ENCODE data around the gene RAET1E. TPM values are rescaled to one million over a fixed set of nuclear protein-coding genes. Genes with fewer than 3 reads are reported as not detected.

The RAET1E gene
- total RNA-seq, 1 donor: 0.36 TPM

DNA sequence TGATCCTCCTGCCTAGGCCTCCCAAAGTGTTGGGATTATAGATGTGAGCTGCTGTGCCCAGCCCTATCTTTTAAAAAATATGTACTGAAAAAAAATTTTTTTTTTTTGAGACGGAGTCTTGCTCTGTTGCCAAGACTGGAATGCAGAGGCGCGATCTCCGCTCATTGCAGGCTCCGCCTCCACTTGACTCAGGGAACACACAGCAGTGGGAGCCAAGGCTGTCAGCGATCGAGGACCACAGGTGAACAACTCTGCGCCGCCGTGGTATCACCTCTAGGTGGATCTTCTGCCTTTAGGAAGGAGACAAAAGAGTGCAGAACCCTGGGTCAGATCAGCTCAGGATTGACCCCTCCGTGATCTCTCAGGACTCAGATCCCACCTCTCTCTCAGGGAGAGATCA lies 13.7 kb downstream of the RAET1E start:
- TF ChIP-seq, protein P1, sequence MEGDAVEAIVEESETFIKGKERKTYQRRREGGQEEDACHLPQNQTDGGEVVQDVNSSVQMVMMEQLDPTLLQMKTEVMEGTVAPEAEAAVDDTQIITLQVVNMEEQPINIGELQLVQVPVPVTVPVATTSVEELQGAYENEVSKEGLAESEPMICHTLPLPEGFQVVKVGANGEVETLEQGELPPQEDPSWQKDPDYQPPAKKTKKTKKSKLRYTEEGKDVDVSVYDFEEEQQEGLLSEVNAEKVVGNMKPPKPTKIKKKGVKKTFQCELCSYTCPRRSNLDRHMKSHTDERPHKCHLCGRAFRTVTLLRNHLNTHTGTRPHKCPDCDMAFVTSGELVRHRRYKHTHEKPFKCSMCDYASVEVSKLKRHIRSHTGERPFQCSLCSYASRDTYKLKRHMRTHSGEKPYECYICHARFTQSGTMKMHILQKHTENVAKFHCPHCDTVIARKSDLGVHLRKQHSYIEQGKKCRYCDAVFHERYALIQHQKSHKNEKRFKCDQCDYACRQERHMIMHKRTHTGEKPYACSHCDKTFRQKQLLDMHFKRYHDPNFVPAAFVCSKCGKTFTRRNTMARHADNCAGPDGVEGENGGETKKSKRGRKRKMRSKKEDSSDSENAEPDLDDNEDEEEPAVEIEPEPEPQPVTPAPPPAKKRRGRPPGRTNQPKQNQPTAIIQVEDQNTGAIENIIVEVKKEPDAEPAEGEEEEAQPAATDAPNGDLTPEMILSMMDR (IDR thresholded peaks at IDR 0.05; ENCODE audit: extremely low read depth, low read depth, low read length): no peak
- no peaks in the 10 kb centered on the region for H3K36me3 ChIP-seq (ENCODE audit: insufficient read depth, low read length)
- no peak for DNase-seq (ENCODE audit: insufficient read length, low spot score, missing footprints)

DNA sequence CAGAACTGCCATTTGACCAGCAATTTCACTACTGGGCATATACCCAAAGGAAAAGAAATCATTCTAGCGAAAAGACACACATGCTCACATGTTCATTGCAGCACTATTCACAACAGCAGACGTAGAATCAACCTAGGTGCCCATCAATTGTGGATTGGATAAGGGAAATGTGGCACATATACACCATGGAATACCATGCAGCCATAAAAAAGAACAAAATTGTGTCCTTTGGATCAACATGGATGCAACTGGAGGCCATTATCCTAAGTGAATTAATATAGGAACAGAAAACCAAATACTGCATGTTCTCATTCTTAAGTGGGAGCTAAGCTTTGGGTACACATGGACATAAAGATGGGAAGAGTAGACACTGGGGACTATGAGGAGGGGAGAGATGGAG lies 16.1 kb downstream of the RAET1E start:
- Histone ChIP-seq H3K4me2 (ENCODE audit: insufficient read depth, low read length) (no peak overlapping the region), H4K20me1 (ENCODE audit: insufficient read depth, low read length) (no peaks in the 10 kb centered on the region), H3K4me1 (ENCODE audit: insufficient read depth, low read length) (no peaks in the 10 kb centered on the region), H2AFZ (ENCODE audit: low read length) (no peak overlapping the region), H3K4me3 (ENCODE audit: insufficient read depth, low read length) (no peak overlapping the region), H3K9me3 (ENCODE audit: low read depth, low read length) (no peaks in the 10 kb centered on the region), H3K79me2 (ENCODE audit: insufficient read depth, low read length) (no peaks in the 10 kb centered on the region), H3K27me3 (ENCODE audit: insufficient read depth, low read length) (peaks cover 9% of the 10 kb centered on the region), H3K27ac (ENCODE audit: low read depth, low read length) (no peak overlapping the region), H3K36me3 (ENCODE audit: insufficient read depth, low read length) (no peaks in the 10 kb centered on the region)
- no peak for DNase-seq (ENCODE audit: insufficient read length, low spot score, missing footprints)
- TF ChIP-seq, protein P1 (IDR thresholded peaks at IDR 0.05; ENCODE audit: extremely low read depth, low read depth, low read length): no peak

More for the DNA sequence above, 13.7 kb downstream of the RAET1E start:
- H3K4me3 ChIP-seq (ENCODE audit: insufficient read depth, low read length): no peak overlapping the region
- peaks cover 9% of the 10 kb centered on the region for H3K27me3 ChIP-seq (ENCODE audit: insufficient read depth, low read length)
- H3K27ac ChIP-seq (ENCODE audit: low read depth, low read length): no peak overlapping the region
- H3K9me3 ChIP-seq (ENCODE audit: low read depth, low read length): no peaks in the 10 kb centered on the region
- H3K4me2 ChIP-seq (ENCODE audit: insufficient read depth, low read length): no peak overlapping the region
- no peaks in the 10 kb centered on the region for H4K20me1 ChIP-seq (ENCODE audit: insufficient read depth, low read length)
- peaks cover 19% of the 10 kb centered on the region for H3K4me1 ChIP-seq (ENCODE audit: insufficient read depth, low read length)
- H3K79me2 ChIP-seq (ENCODE audit: insufficient read depth, low read length): no peaks in the 10 kb centered on the region
- H2AFZ ChIP-seq (ENCODE audit: low read length): no peak overlapping the region

DNA sequence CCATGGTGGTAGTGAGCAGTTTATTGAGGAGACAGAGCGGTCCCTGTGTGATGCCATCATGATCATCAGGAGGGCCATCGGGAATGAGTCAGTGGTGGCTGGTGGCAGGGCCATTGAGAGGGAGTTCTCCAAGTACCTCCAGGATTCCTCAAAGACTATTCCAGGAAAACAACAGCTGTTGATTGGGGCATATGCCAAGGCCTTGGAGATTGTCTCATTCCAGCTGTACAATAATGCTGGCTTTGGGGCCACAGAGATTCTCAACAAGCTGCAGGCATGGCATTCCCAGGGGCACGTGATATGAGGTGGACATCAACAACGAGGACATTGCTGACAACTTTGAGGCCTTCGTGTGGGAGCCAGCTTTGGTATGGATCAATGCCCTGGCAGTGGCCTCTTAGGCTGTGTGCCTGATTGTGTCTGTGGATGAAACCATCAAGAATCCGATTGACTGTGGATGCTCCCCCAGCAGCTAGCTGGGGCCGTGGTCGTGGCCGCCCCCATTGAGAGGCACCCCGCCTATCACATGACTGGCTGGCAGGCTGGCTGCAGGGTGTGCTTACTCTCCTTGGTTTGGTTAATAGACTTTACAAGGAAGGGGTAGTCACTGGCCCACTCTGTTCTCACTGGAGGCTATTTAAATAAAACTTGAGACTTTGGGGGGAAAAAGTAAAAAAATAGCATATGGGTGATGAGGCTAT lies 16.7 kb downstream of the RAET1E start:
- no peaks in the 10 kb centered on the region for H3K79me2 ChIP-seq (ENCODE audit: insufficient read depth, low read length)
- H3K4me2 ChIP-seq (ENCODE audit: insufficient read depth, low read length): no peak overlapping the region
- no peak overlapping the region for H3K27ac ChIP-seq (ENCODE audit: low read depth, low read length)
- H3K36me3 ChIP-seq (ENCODE audit: insufficient read depth, low read length): no peaks in the 10 kb centered on the region
- H3K4me1 ChIP-seq (ENCODE audit: insufficient read depth, low read length): no peaks in the 10 kb centered on the region
- no peak overlapping the region for H2AFZ ChIP-seq (ENCODE audit: low read length)
- no peak overlapping the region for H3K4me3 ChIP-seq (ENCODE audit: insufficient read depth, low read length)
- no peaks in the 10 kb centered on the region for H3K9me3 ChIP-seq (ENCODE audit: low read depth, low read length)
- TF ChIP-seq, protein P1 (IDR thresholded peaks at IDR 0.05; ENCODE audit: extremely low read depth, low read depth, low read length): no peak
- DNase-seq (ENCODE audit: insufficient read length, low spot score, missing footprints): no peak
- H4K20me1 ChIP-seq (ENCODE audit: insufficient read depth, low read length): no peaks in the 10 kb centered on the region
- peaks cover 9% of the 10 kb centered on the region for H3K27me3 ChIP-seq (ENCODE audit: insufficient read depth, low read length)

DNA sequence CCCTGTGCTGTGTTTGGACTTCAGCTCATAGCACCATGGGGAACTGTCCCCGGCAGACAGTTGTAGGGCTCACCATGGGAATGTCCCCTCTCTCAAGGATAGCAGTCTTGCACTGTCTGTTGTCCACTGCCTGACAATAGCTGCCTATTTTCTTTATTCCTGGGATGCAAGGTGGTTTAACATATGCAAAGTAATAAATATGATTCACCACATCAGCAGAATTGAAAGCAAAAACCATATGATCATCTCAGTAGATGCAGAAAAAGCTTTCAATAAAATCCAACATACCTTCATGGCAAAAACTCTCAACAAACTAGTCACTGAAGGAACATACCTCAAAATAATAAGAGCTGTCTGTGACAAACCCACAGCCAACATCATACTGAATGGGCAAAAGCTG lies 20.3 kb downstream of the RAET1E start:
- no peak for DNase-seq (ENCODE audit: insufficient read length, low spot score, missing footprints)
- no peak overlapping the region for H2AFZ ChIP-seq (ENCODE audit: low read length)
- H3K27ac ChIP-seq (ENCODE audit: low read depth, low read length): no peak overlapping the region
- no peaks in the 10 kb centered on the region for H3K36me3 ChIP-seq (ENCODE audit: insufficient read depth, low read length)
- peaks cover 9% of the 10 kb centered on the region for H3K27me3 ChIP-seq (ENCODE audit: insufficient read depth, low read length)
- TF ChIP-seq, protein P1 (IDR thresholded peaks at IDR 0.05; ENCODE audit: extremely low read depth, low read depth, low read length): no peak
- H3K4me2 ChIP-seq (ENCODE audit: insufficient read depth, low read length): no peak overlapping the region
- no peaks in the 10 kb centered on the region for H3K79me2 ChIP-seq (ENCODE audit: insufficient read depth, low read length)
- H3K9me3 ChIP-seq (ENCODE audit: low read depth, low read length): no peaks in the 10 kb centered on the region
- no peaks in the 10 kb centered on the region for H4K20me1 ChIP-seq (ENCODE audit: insufficient read depth, low read length)
- H3K4me1 ChIP-seq (ENCODE audit: insufficient read depth, low read length): no peaks in the 10 kb centered on the region
- no peak overlapping the region for H3K4me3 ChIP-seq (ENCODE audit: insufficient read depth, low read length)
